ENCODE data around the gene SUCO. TPM values are rescaled to one million over a fixed set of nuclear protein-coding genes. Genes with fewer than 3 reads are reported as not detected.

SUCO gene
- total RNA-seq, 2 experiments from 2014 or later, result 22.9 to 42.3 TPM

DNA sequence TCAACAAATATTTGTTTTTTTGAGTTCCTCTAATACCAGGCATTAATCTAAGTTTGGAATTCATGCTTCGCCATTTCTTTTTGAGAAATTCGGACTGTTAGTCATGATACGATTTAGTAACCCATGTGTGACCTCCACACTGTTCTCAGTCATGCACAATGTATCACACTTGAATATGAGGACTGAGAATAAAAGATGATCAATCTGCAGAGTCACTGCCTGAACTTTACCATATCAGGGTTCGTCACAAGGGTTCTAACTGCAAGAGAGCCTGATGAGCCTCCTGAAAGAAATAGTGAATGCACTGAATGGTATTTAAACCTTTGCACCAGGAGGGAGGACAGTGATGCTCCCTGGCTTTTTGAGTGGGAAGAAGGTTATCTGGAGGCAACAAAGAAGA is 115.0 kb downstream of the SUCO start:
- no TSS peak for BruUV-seq (replicated peaks)
- Histone ChIP-seq H3K4me1 (ENCODE audit: insufficient read depth, low read length, poor library complexity, severe bottlenecking) (peaks cover 11% of the 10 kb centered on the region), H3K9me3 (ENCODE audit: low read length) (no peaks in the 10 kb centered on the region), H3K27ac (ENCODE audit: low read depth, low read length, poor library complexity, severe bottlenecking) (no peak overlapping the region), H4K20me1 (ENCODE audit: insufficient read depth, low read length) (no peaks in the 10 kb centered on the region), H3K4me2 (ENCODE audit: low read length) (no peak overlapping the region), H3K79me2 (ENCODE audit: insufficient read depth, low read depth, low read length) (no peaks in the 10 kb centered on the region), H2AFZ (ENCODE audit: low read length) (no peak overlapping the region), H3K9me2 (ENCODE audit: insufficient read depth, low read length) (no peaks in the 10 kb centered on the region), H3K36me3 (ENCODE audit: insufficient read depth, low read length) (no peaks in the 10 kb centered on the region), H3K4me3 (ENCODE audit: low read depth, low read length, poor library complexity, severe bottlenecking) (no peak overlapping the region)
- POLR2A ChIA-PET, result no interaction called here
- intact Hi-C loops (cut with micrococcal nuclease; ENCODE audit: unreplicated experiment), result no loop called here
- CTCF ChIA-PET (ENCODE audit: unreplicated experiment), result no interaction called here
- no peak for TF ChIP-seq EZH2phosphoT487 (IDR thresholded peaks at IDR 0.05; ENCODE audit: borderline replicate concordance, low read depth, low read length)
- no peak for DNase-seq (ENCODE audit: low spot score)

DNA sequence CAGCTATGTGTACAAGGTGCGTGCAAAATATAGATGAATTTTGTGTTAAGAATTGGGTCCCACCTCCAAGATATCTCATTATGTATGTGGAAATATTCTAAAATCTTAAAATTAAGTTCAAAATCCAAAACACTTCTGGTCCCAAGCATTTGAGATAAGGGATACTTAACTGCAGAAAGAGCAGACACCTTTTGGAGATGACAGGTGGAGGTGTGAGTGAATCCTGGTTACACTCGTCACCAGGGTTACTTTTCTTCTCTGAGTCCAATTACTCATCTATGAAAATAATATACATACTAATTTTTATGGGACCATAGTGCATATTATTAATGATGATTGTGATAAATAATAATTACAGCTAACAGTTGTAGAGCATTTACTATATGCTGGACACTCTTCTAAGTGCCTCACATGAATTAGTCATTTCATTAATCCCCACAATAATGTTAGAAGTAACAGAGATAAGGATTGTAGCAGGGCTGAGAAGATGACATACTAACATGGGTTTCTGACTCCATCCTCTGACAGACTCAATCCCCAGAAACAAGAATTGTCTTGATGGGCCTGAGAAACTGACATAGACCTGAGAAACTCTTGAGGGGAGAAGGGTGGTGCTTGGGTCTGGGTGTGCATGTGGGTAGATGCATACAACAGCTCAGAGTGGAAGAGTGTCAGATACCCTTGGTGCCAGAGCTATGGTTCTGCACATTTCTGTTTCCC is 117.7 kb downstream of the SUCO start:
- Histone ChIP-seq H3K4me1 (ENCODE audit: insufficient read depth, low read length, poor library complexity, severe bottlenecking) (no peaks in the 10 kb centered on the region), H3K4me3 (ENCODE audit: low read depth, low read length, poor library complexity, severe bottlenecking) (no peak overlapping the region), H3K4me2 (ENCODE audit: low read length) (no peak overlapping the region), H2AFZ (ENCODE audit: low read length) (no peak overlapping the region), H3K27ac (ENCODE audit: low read depth, low read length, poor library complexity, severe bottlenecking) (no peak overlapping the region), H4K20me1 (ENCODE audit: insufficient read depth, low read length) (no peaks in the 10 kb centered on the region), H3K9me2 (ENCODE audit: insufficient read depth, low read length) (no peaks in the 10 kb centered on the region), H3K79me2 (ENCODE audit: insufficient read depth, low read depth, low read length) (no peaks in the 10 kb centered on the region), H3K36me3 (ENCODE audit: insufficient read depth, low read length) (no peaks in the 10 kb centered on the region), H3K9me3 (ENCODE audit: low read length) (no peaks in the 10 kb centered on the region)
- BruUV-seq (replicated peaks), result no TSS peak
- DNase-seq (ENCODE audit: low spot score), result no peak
- ChIA-PET POLR2A (interaction anchor here (0.5 kb wide), 1 partner anchor 373 kb away, joined by 4 read pairs; no protein-coding TSS in a partner anchor), CTCF (ENCODE audit: unreplicated experiment) (no interaction called here)
- intact Hi-C loops (cut with micrococcal nuclease; ENCODE audit: unreplicated experiment), result no loop called here
- TF ChIP-seq, protein P1, sequence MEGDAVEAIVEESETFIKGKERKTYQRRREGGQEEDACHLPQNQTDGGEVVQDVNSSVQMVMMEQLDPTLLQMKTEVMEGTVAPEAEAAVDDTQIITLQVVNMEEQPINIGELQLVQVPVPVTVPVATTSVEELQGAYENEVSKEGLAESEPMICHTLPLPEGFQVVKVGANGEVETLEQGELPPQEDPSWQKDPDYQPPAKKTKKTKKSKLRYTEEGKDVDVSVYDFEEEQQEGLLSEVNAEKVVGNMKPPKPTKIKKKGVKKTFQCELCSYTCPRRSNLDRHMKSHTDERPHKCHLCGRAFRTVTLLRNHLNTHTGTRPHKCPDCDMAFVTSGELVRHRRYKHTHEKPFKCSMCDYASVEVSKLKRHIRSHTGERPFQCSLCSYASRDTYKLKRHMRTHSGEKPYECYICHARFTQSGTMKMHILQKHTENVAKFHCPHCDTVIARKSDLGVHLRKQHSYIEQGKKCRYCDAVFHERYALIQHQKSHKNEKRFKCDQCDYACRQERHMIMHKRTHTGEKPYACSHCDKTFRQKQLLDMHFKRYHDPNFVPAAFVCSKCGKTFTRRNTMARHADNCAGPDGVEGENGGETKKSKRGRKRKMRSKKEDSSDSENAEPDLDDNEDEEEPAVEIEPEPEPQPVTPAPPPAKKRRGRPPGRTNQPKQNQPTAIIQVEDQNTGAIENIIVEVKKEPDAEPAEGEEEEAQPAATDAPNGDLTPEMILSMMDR (conservative IDR thresholded peaks at IDR 0.05; ENCODE audit: low read length), result no peak
- TF ChIP-seq EZH2phosphoT487 (IDR thresholded peaks at IDR 0.05; ENCODE audit: borderline replicate concordance, low read depth, low read length), result no peak

- Histone ChIP-seq H3K4me1 (ENCODE audit: insufficient read depth, low read length, poor library complexity, severe bottlenecking) (no peaks in the 10 kb centered on the region), H3K4me2 (ENCODE audit: low read length) (no peak overlapping the region), H3K9me3 (ENCODE audit: low read length) (no peaks in the 10 kb centered on the region), H3K9me2 (ENCODE audit: insufficient read depth, low read length) (no peaks in the 10 kb centered on the region), H2AFZ (ENCODE audit: low read length) (no peak overlapping the region), H3K79me2 (ENCODE audit: insufficient read depth, low read depth, low read length) (no peaks in the 10 kb centered on the region), H3K36me3 (ENCODE audit: insufficient read depth, low read length) (no peaks in the 10 kb centered on the region), H4K20me1 (ENCODE audit: insufficient read depth, low read length) (no peaks in the 10 kb centered on the region), H3K4me3 (ENCODE audit: low read depth, low read length, poor library complexity, severe bottlenecking) (no peak overlapping the region), H3K27ac (ENCODE audit: low read depth, low read length, poor library complexity, severe bottlenecking) (no peak overlapping the region)
- no TSS peak for BruUV-seq (replicated peaks)
- ChIA-PET POLR2A (no interaction called here), CTCF (ENCODE audit: unreplicated experiment) (no interaction called here)
- no peak for TF ChIP-seq EZH2phosphoT487 (IDR thresholded peaks at IDR 0.05; ENCODE audit: borderline replicate concordance, low read depth, low read length)
- TF ChIP-seq, protein P1 (conservative IDR thresholded peaks at IDR 0.05; ENCODE audit: low read length), result no peak
- intact Hi-C loops (cut with micrococcal nuclease; ENCODE audit: unreplicated experiment), result no loop called here
- no peak for DNase-seq (ENCODE audit: low spot score)
Observed at GRCh38 chr1:172653015-172653709, 120.2 kb downstream of the SUCO start.

Measured in OCI-LY7 (cell line).